Prostate gland (tissue), 2 donors: ENCODE results near the gene ZMYND11.

Source experiments
- POLR2A ChIP-seq: fragments of 450-650 bp; IDR thresholded peaks from one replicate; pipeline ENCODE4 v1.6.1; 2016; ENCODE audit warnings: antibody characterized with exemption, mild to moderate bottlenecking
- POLR2AphosphoS5 ChIP-seq: sonication (generic); formaldehyde crosslinking; IDR thresholded peaks from one replicate; pipeline ENCODE4 v1.6.1; 2017; ENCODE audit warnings: antibody characterized with exemption
- TF ChIP-seq, protein P1 (sequence below), 4 experiments: fragments of 200-600 bp in 2 of 4; fragments of 450-650 bp in 2 of 4; sonication (generic) in 2 of 4; IDR thresholded peaks; 1 replicate in 3 of 4; 2 replicates in 1 of 4; pipeline ENCODE4 v1.5.1; 2016 to 2019; ENCODE audit warnings: antibody characterized with exemption in 4 of 4, mild to moderate bottlenecking in 2 of 4, moderate library complexity in 2 of 4

DNA sequence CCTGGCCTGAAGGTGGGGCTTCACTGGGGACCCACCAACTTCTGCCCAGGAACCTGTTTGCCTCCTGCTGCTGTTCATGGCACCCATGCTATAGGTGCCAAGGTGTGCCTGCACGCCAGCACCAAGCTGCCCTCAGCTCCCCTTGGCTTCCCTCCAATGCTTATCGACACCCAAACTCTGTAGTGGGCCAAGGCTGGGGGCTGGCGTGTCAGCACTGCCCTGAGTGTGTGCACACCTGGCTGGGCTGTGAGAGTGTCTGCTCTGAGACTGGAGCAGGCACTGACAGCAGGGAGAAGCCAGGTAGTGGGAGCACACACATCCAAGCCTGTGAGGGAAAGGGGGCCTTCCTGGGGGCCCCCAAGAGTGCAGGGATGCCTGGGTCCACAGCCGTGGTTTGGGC is 43.1 kb upstream of the ZMYND11 start:
- TF ChIP-seq, protein P1, sequence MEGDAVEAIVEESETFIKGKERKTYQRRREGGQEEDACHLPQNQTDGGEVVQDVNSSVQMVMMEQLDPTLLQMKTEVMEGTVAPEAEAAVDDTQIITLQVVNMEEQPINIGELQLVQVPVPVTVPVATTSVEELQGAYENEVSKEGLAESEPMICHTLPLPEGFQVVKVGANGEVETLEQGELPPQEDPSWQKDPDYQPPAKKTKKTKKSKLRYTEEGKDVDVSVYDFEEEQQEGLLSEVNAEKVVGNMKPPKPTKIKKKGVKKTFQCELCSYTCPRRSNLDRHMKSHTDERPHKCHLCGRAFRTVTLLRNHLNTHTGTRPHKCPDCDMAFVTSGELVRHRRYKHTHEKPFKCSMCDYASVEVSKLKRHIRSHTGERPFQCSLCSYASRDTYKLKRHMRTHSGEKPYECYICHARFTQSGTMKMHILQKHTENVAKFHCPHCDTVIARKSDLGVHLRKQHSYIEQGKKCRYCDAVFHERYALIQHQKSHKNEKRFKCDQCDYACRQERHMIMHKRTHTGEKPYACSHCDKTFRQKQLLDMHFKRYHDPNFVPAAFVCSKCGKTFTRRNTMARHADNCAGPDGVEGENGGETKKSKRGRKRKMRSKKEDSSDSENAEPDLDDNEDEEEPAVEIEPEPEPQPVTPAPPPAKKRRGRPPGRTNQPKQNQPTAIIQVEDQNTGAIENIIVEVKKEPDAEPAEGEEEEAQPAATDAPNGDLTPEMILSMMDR (IDR thresholded peaks at IDR 0.05): no peak
- TF ChIP-seq POLR2A (no peak), POLR2AphosphoS5 (no peak)
